Effector CD4-positive, alpha-beta T cell (primary cell): ENCODE results near the gene SCUBE1. TPM values are rescaled to one million over a fixed set of nuclear protein-coding genes. Genes with fewer than 3 reads are reported as not detected.
A peak's percentile ranks its signal among the peaks of the same experiment; 100 is the strongest.

ENCODE experiments used
- DNase-seq: peaks from one replicate; pipeline ENCODE4 v3.0.0-alpha.2; 2020
- total RNA-seq: gene quantifications from one replicate; lab custom pipeline; 2026; lab: John Stamatoyannopoulos, UW

Gene SCUBE1
- total RNA-seq, result not detected

- peak; percentile 10 for DNase-seq
These were observed at the start of gene SCUBE1 for GRCh38 chr22:43343262-43343669. Gene SCUBE1, minus strand, starts transcription at chr22:43343372. Its CDS starts 111 bp downstream, at chr22:43343261.

GRCh38 chr22:43392385-43392989 is 49.3 kb upstream of the SCUBE1 start:
- DNase-seq, result no peak

- no peak for DNase-seq
These were observed 48.1 kb upstream of the SCUBE1 start for GRCh38 chr22:43391306-43391705.

GRCh38 chr22:43390872-43391271 is 47.7 kb upstream of the SCUBE1 start:
- no peak for DNase-seq

- no peak for DNase-seq
These were observed 47.0 kb upstream of the SCUBE1 start for GRCh38 chr22:43390166-43390565.

- DNase-seq, result no peak
These were observed 46.2 kb upstream of the SCUBE1 start for GRCh38 chr22:43389227-43389836.

GRCh38 chr22:43388420-43388851 is 45.3 kb upstream of the SCUBE1 start:
- peak; percentile 58 for DNase-seq

GRCh38 chr22:43387815-43388214 is 44.6 kb upstream of the SCUBE1 start:
- DNase-seq, result no peak

GRCh38 chr22:43385770-43386641 is 42.8 kb upstream of the SCUBE1 start:
- DNase-seq, result peak; percentile 58

- no peak for DNase-seq
These were observed 41.7 kb upstream of the SCUBE1 start for GRCh38 chr22:43384863-43385262.

- DNase-seq, result no peak
These were observed 38.5 kb upstream of the SCUBE1 start for GRCh38 chr22:43381693-43382092.

- DNase-seq, result no peak
These were observed 34.9 kb upstream of the SCUBE1 start for GRCh38 chr22:43377896-43378704.

GRCh38 chr22:43377548-43377895 is 34.4 kb upstream of the SCUBE1 start:
- no peak for DNase-seq

GRCh38 chr22:43376765-43377547 is 33.8 kb upstream of the SCUBE1 start:
- no peak for DNase-seq

GRCh38 chr22:43375951-43376455 is 32.8 kb upstream of the SCUBE1 start:
- no peak for DNase-seq

- DNase-seq, result no peak
These were observed 26.9 kb upstream of the SCUBE1 start for GRCh38 chr22:43370036-43370435.

GRCh38 chr22:43365715-43366440 is 22.7 kb upstream of the SCUBE1 start:
- DNase-seq, result no peak

- no peak for DNase-seq
These were observed 20.9 kb upstream of the SCUBE1 start for GRCh38 chr22:43364169-43364435.

- no peak for DNase-seq
These were observed 20.4 kb upstream of the SCUBE1 start for GRCh38 chr22:43363315-43364168.

- DNase-seq, result no peak
These were observed 17.4 kb upstream of the SCUBE1 start for GRCh38 chr22:43360576-43360975.
